ENCODE measurements around the gene NES.

NES gene

DNA sequence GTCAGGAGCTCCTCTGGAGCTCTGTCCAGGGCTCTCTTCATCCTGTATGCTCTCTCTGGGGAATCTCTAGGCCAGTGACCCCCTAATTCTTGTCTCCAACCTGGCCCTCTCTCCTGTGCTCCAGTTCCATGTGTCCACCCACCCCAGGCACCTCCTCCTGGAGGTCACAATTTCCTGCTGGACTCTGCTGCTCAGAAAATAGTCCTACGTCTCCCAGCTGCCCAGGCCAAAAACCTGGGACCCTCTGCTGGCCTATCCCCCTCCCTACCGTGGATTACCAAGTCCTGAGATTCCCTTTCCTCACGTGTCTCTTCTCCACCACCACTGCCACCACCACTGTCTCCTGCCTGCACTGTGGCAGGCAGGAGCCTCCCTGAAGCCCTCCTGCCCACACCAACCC lies 11.7 kb downstream of the NES start:
- Mint-ChIP-seq H3K4me3 (no peak overlapping the region), H3K4me1 (ENCODE audit: low read depth) (peaks cover 16% of the 10 kb centered on the region), H3K27me3 (ENCODE audit: low read depth) (peaks cover 18% of the 10 kb centered on the region), H3K36me3 (ENCODE audit: low read depth) (peaks cover 1% of the 10 kb centered on the region), H3K27ac (peak overlapping the region; percentile 31), H3K9me3 (no peaks in the 10 kb centered on the region)

DNA sequence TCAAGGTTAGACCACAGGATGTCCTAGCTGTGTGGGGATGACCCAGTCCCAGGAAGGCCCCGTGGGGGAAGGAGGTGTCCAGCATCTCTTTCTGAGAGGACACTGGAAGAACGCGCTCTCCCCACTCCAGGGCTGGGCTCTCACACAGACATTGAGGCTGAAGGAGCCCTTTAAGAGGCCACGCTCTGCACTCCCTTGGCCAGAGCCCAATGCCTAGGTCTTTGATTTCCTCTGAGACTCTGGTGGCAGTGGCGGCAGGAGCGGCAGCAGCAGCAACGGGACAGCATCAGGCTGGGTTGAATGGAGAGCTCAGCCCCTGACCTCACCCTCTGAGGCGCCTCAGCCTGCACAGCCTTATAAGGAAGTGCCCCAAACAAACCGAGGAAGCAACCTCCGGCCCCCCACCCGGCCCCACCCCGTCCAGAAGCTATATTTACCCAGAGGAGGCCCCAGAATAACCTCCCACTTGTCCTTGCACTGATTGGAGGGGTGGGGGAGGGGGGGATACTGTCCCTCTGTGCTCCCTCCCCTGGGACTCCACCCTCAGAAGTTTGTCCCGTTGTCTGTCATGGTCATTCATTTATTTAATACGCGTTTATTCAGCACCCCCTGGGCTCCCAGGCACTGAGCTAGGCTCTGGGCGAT lies 12.3 kb downstream of the NES start:
- peaks cover 21% of the 10 kb centered on the region for H3K4me1 Mint-ChIP-seq (ENCODE audit: low read depth)
- no peak overlapping the region for H3K27ac Mint-ChIP-seq
- H3K9me3 Mint-ChIP-seq, result no peaks in the 10 kb centered on the region
- peaks cover 18% of the 10 kb centered on the region for H3K27me3 Mint-ChIP-seq (ENCODE audit: low read depth)
- no peak overlapping the region for H3K4me3 Mint-ChIP-seq
- H3K36me3 Mint-ChIP-seq (ENCODE audit: low read depth), result peaks cover 1% of the 10 kb centered on the region

DNA sequence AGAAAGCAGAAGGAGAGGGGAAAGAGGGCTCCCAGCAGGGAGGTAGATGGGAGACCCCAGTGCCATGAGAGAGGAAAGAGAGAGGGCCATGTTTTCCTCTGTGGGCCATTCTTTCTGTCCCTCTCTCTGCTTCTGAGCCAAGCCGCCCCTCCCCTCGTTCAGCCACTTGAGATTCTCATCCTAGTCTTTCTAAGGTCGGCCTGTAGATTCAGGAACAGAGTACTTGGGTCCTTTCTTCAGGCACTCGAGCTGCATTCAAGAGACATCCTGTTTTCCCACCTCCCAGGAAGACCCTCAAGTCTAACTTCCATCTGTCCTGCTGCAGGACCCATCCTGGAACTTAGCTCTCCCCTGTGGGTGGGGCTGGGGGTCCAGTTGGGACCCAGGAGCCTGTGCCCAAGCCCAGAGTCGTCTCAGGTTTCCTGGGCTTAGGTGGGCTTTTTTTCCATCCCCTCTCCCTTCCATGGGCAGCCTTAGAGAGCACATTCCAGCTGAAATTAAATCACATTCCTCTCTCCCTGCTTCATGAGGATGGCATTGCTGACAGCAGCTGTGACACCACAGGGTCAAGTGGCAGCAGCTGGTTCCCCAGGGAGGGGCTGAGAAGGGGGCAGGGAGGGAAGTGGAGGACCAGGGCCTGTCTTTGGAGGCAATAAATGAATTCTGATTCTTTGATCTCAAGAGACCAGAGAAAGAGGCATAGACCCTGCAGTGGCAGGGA lies 13.0 kb downstream of the NES start:
- H3K27ac Mint-ChIP-seq, result no peak overlapping the region
- no peak overlapping the region for H3K4me3 Mint-ChIP-seq
- H3K9me3 Mint-ChIP-seq, result no peaks in the 10 kb centered on the region
- H3K4me1 Mint-ChIP-seq (ENCODE audit: low read depth), result peaks cover 28% of the 10 kb centered on the region
- peaks cover 1% of the 10 kb centered on the region for H3K36me3 Mint-ChIP-seq (ENCODE audit: low read depth)
- peaks cover 14% of the 10 kb centered on the region for H3K27me3 Mint-ChIP-seq (ENCODE audit: low read depth)

DNA sequence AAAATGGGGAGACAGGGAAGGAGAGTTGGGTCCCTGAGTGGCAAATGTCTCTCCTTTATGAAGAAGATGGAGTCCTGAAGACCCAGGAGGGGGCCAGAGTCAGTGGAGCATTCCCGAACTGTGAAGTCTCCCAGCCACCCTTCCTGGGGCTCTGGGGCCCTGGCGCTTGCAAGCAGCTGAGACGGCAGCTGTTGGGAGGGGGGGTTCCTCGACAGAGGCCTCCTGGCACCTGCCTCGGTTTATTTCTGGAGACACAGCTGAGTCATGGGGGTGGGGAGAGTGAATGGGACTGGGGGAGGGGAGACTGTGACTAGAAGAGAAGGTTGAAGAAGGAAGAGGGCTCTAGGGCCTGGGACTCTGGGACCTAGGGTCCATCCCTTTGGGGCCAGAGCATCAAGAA lies 14.0 kb downstream of the NES start:
- Mint-ChIP-seq H3K27me3 (ENCODE audit: low read depth) (peaks cover 12% of the 10 kb centered on the region), H3K4me1 (ENCODE audit: low read depth) (peaks cover 28% of the 10 kb centered on the region), H3K9me3 (no peaks in the 10 kb centered on the region), H3K4me3 (no peak overlapping the region), H3K36me3 (ENCODE audit: low read depth) (peaks cover 1% of the 10 kb centered on the region), H3K27ac (peak overlapping the region; percentile 43)

DNA sequence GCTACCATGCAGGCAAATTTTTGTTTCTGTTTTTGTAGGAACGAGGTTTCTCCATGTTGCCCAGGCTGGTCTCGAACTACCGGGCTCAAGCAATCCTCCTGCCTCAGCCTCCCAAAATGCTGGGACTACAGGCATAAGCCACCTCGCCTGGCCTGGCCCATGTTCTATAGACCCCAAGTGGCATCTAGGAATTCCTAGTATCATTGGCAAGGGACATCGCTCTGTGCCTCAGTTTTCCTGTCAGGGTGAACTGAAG lies 14.5 kb downstream of the NES start:
- peak overlapping the region; percentile 43 for H3K27ac Mint-ChIP-seq
- H3K27me3 Mint-ChIP-seq (ENCODE audit: low read depth), result peaks cover 16% of the 10 kb centered on the region
- no peak overlapping the region for H3K4me3 Mint-ChIP-seq
- H3K9me3 Mint-ChIP-seq, result no peaks in the 10 kb centered on the region
- peaks cover 32% of the 10 kb centered on the region for H3K4me1 Mint-ChIP-seq (ENCODE audit: low read depth)
- H3K36me3 Mint-ChIP-seq (ENCODE audit: low read depth), result peaks cover 1% of the 10 kb centered on the region

DNA sequence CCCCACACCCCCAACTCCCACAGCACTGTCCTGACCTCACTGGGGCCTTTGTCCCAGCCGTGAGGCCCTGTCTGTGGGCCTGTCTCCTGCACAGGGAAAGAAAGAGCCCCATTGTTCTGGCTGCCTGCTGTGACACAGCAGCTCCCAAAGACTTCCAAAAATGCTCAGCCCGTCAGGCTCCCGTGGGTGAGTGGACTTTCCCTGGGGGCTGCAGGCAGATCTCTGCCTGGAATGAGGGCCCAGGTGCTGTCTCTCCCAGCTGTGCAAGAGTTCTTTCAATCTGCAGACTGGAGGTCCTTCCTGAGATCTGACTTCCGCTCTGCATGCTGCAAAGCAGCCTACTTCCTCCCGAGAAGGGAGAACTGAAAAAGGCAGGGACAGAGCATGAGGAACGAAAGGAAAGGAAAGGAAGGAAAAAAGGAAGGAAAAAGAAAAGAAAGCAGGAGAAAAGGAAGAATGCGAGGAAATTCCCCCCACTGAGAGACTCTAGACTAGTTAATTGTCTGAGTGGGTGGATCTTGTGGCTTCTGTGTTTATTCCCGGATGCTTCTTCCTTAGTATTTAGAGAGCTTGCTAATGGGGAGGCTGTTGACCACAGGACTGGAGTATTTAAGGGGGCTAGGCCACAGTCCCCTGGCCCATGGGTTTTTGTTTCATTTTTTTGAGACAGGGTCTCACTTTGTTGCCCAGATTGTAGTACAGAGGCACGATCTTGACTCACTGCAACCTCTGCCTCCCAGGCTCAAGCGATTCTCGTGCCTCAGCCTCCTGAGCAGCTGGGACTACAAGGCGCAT lies 15.0 kb downstream of the NES start:
- peaks cover 38% of the 10 kb centered on the region for H3K4me1 Mint-ChIP-seq (ENCODE audit: low read depth)
- H3K27me3 Mint-ChIP-seq (ENCODE audit: low read depth), result peaks cover 21% of the 10 kb centered on the region
- H3K36me3 Mint-ChIP-seq (ENCODE audit: low read depth), result peaks cover 1% of the 10 kb centered on the region
- no peaks in the 10 kb centered on the region for H3K9me3 Mint-ChIP-seq
- H3K27ac Mint-ChIP-seq, result peak overlapping the region; percentile 17
- peak overlapping the region; percentile 17 for H3K4me3 Mint-ChIP-seq

DNA sequence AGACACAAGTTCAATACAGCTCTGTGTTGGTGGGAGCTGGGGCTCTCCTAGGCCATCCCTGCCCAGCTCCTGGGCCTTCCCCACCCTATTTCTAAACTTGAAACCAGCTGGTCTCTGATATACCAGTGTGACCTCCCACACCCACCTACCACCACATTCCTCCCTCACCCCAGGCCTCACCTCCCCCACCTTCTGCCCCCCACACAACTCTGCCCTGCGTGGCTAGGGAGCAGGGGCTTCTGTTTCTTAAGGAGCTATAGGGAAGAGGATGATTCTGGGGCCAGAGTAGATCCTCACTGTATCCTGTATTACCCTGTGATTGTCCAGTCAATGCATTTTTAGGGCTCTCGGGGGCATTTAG lies 16.5 kb downstream of the NES start:
- Mint-ChIP-seq H3K36me3 (ENCODE audit: low read depth) (peaks cover 1% of the 10 kb centered on the region), H3K9me3 (no peaks in the 10 kb centered on the region), H3K4me3 (peak overlapping the region; percentile 88), H3K27ac (peak overlapping the region; percentile 93), H3K27me3 (ENCODE audit: low read depth) (peaks cover 29% of the 10 kb centered on the region), H3K4me1 (ENCODE audit: low read depth) (peaks cover 40% of the 10 kb centered on the region)

DNA sequence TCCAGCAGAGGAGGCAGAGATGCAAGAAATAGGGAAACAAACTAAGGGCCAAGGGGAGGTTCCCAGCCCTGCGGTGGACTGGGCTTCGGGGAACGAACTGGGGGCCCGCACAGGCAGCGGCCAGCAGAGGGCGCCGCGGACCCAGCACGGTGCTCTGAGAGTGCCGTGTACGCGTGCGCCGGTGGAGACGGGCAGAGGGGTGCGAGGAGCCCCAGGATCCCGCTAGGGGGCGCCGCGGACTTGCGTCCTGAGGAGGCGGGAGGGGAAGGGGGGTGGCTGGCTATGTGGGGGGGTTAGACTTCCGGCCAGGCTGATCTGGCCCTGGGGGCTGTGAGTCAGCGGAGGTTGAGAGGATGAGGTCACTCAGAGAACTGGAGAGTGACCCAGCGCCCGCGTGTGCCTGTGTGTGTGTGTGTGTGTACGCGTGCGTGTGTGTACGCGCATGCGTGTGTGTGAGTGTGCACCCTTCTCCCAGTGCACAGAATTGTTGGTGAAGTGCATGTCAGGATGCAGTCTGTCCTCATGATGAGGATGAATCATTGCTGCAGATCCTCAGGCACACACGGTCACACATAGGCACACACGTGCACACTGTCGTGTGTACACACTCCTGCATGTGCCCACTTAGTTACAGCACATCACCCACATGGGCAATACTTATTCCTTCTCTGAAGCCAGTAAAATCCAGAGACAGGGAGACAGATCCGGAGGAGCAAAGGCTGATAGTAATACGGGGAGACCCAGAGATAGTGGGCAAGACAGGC lies 17.0 kb downstream of the NES start:
- peaks cover 29% of the 10 kb centered on the region for H3K27me3 Mint-ChIP-seq (ENCODE audit: low read depth)
- H3K4me1 Mint-ChIP-seq (ENCODE audit: low read depth), result peaks cover 40% of the 10 kb centered on the region
- no peaks in the 10 kb centered on the region for H3K9me3 Mint-ChIP-seq
- peaks cover 1% of the 10 kb centered on the region for H3K36me3 Mint-ChIP-seq (ENCODE audit: low read depth)
- peak overlapping the region; percentile 88 for H3K4me3 Mint-ChIP-seq
- H3K27ac Mint-ChIP-seq, result peak overlapping the region; percentile 93

DNA sequence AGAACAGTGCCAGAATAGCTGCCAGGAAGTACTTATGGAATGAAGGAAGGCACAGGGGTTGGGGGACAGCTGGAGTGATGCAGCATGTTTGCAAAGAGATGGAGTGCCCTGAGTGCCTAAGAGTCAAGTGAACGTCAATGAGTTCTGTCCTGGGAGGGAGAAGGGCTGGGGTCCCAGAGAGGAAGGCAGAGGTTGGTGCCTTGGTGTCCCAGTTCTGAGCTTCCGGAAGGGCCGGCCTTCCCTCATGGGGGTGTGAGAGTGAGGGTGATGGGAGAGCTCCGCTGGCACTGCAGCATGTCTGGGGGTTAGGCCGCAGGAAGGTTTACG lies 17.6 kb downstream of the NES start:
- Mint-ChIP-seq H3K4me1 (ENCODE audit: low read depth) (peaks cover 40% of the 10 kb centered on the region), H3K27ac (peak overlapping the region; percentile 58), H3K27me3 (ENCODE audit: low read depth) (peaks cover 34% of the 10 kb centered on the region), H3K36me3 (ENCODE audit: low read depth) (peaks cover 1% of the 10 kb centered on the region), H3K9me3 (no peaks in the 10 kb centered on the region), H3K4me3 (peak overlapping the region; percentile 88)

DNA sequence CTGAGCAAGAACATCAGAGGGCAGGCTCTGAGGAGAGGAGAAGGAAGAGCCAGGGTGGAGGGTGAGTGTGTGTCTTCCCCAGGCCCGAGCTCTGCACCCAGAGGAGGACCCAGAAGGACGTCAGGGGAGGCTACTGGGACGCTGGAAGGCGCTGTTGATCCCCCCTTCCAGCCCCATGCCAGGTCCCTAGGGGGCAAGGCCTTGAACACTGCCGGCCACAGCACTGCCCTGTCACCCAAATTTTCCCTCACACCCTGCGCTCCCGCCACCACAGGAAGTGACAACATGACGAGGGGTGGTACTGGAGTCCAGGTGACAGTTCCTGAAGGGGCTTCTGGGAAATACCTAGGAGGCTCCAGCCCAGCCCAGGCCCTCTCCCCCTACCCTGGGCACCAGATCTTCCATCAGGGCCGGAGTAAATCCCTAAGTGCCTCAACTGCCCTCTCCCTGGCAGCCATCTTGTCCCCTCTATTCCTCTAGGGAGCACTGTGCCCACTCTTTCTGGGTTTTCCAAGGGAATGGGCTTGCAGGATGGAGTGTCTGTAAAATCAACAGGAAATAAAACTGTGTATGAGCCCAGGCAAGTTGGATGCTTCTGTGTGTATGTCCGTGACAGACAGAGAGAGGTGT lies 18.1 kb downstream of the NES start:
- Mint-ChIP-seq H3K9me3 (no peaks in the 10 kb centered on the region), H3K36me3 (ENCODE audit: low read depth) (peaks cover 1% of the 10 kb centered on the region), H3K27me3 (ENCODE audit: low read depth) (peaks cover 39% of the 10 kb centered on the region), H3K27ac (peak overlapping the region; percentile 58), H3K4me1 (ENCODE audit: low read depth) (peaks cover 40% of the 10 kb centered on the region), H3K4me3 (peak overlapping the region; percentile 88)

DNA sequence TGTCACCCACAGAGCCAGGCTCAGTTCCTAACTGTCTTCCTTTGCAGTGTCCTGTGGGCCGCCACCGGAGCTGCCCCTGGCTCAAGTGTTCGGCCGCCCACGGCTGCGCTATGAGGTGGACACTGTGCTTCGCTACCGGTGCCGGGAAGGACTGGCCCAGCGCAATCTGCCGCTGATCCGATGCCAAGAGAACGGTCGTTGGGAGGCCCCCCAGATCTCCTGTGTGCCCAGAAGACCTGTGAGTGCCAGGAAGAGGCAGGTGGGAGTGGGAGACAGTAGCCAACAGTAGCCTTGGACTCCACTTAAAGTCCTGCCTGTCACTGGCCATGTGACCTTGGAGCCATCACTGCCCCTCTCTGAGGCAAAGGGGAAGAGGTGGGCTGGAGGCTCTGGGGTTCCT lies 18.7 kb downstream of the NES start:
- no peak overlapping the region for H3K4me3 Mint-ChIP-seq
- H3K9me3 Mint-ChIP-seq, result no peaks in the 10 kb centered on the region
- H3K27ac Mint-ChIP-seq, result no peak overlapping the region
- H3K36me3 Mint-ChIP-seq (ENCODE audit: low read depth), result peaks cover 1% of the 10 kb centered on the region
- peaks cover 45% of the 10 kb centered on the region for H3K27me3 Mint-ChIP-seq (ENCODE audit: low read depth)
- peaks cover 40% of the 10 kb centered on the region for H3K4me1 Mint-ChIP-seq (ENCODE audit: low read depth)

DNA sequence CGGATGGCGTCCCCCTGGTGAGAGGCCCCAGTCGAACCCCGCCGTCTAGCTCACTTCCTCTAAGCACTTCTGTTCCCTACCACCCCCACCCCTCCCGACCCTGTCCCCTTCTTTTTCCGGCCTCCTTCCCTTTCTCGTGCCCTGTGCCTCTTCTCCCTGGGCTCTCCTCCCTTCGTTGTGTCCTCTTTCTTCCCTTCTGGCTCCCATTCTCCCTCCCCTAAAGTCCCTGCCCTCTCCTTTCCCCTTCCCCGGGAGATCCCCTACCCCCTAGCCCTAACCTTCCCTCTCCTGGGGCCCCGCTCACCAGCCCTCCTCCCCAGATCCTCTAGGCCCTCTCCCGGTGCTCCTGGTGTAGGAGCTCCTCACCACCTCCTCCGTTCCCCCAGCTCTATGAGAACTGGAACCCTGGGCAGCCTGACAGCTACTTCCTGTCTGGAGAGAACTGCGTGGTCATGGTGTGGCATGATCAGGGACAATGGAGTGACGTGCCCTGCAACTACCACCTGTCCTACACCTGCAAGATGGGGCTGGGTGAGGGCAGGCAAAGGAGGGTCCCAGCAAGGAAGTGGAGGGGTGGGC lies 19.4 kb downstream of the NES start:
- peaks cover 39% of the 10 kb centered on the region for H3K4me1 Mint-ChIP-seq (ENCODE audit: low read depth)
- H3K27me3 Mint-ChIP-seq (ENCODE audit: low read depth), result peaks cover 52% of the 10 kb centered on the region
- peak overlapping the region; percentile 57 for H3K4me3 Mint-ChIP-seq
- no peaks in the 10 kb centered on the region for H3K9me3 Mint-ChIP-seq
- H3K27ac Mint-ChIP-seq, result peak overlapping the region; percentile 7
- peaks cover under 1% of the 10 kb centered on the region for H3K36me3 Mint-ChIP-seq (ENCODE audit: low read depth)

DNA sequence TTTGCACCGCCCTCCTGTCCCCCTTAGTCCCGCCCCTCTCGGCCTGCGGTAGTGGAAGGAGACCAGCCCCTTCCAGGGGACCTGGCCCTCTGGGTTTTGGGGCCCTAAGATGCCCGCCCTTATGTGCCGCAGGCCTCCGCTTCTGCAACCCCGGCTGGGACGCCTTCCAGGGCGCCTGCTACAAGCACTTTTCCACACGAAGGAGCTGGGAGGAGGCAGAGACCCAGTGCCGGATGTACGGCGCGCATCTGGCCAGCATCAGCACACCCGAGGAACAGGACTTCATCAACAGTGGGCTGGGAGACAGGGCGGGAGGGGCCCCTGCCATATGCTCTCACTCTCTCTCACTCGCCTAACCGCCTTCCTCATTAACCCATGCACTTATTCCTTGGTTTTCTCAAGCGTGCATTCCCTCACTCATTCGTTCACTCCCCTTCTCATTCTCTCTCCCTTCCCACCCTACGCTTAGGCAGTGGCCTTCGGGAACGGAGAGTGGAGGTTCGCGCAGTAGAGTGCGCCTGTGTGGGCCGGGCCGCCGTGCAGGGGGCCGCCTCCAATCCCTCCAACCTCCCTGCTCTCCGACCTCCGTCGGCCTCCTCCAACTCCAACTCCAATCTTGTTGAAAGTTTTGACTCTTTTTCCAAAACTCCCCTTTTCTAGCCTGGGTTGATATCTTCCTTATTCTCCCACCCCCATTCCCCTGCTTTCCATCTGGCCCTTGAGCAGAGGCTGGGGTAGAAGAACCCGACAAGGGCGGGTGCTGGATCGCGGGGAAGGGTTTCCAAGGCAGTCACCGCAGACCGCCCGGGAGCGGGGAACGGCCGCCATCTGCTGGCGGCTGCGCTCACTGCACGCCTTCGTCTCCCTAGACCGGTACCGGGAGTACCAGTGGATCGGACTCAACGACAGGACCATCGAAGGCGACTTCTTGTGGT lies 20.1 kb downstream of the NES start:
- Mint-ChIP-seq H3K27ac (no peak overlapping the region), H3K4me1 (ENCODE audit: low read depth) (peaks cover 37% of the 10 kb centered on the region), H3K9me3 (no peaks in the 10 kb centered on the region), H3K4me3 (peak overlapping the region; percentile 57), H3K27me3 (ENCODE audit: low read depth) (peaks cover 56% of the 10 kb centered on the region), H3K36me3 (ENCODE audit: low read depth) (no peaks in the 10 kb centered on the region)

Data from T-helper 1 cell treated with Interleukin-12 subunit alpha and Interleukin-12 subunit beta and Interleukin-4 antibody, amounts not matched to agents 30 μg/mL and 1 μg/mL, for 36 hours (primary cell).